ENCODE results near the gene MAGEB16. TPM values are rescaled to one million over a fixed set of nuclear protein-coding genes. Genes with fewer than 3 reads are reported as not detected.

Gene MAGEB16
- not detected in 2 replicates for total RNA-seq (2014; rRNA removed; shearing (Covaris generic))

DNA sequence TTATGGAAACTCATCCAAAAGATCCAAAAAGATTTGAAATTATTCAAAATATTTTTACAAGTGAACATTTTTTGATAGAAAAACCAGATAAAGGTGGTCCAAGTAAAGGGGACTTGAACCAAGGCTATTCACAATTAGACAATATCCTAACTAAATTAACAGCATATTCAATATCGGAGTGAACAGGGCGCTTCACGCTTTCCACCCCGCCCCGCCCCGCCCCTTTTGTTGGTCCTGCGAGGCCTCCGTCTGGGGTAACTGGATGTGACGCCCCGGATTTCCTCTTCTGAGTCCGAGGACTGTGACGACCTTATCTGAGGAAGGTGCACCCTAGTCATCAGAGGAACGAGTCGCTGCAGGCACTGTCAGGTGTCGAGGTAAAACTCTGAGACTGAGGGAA is at the start of gene MAGEB16:
Gene MAGEB16 (plus strand): TSS at position 301 of the 400 bp plus-strand sequence. CDS start 3,855 bp downstream, outside the sequence.
- no peak for DNase-seq (ENCODE audit: low spot score)

DNA sequence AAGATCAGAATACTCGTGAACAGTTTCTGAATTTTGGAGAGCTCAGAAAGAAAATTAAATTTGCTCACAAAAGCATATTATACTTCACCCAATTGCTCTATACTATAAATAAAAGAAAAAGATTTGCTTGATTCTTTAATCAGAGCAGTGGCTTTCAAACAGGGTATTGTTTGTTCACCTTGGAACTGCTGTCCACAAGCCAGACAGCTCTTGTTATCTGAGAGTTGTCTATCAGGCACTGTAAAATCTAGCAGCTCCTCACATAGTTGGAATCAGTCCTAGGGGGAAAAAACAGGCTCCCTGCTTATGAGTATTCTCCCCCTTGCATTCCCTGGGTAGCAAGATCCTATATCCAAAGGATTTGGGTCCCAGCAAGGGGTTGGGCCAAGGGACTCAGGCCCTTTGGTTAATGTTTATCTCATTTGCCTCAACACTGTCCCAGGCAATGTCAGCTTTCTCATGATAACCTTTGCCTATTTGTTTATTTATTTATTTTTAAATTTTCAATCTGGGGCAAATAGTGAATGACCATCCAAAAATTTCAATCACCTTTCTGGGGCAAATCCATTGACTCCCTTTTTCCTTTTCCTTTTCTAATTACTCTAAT is 24.1 kb upstream of the MAGEB16 start:
- no peak for DNase-seq (ENCODE audit: low spot score)

DNA sequence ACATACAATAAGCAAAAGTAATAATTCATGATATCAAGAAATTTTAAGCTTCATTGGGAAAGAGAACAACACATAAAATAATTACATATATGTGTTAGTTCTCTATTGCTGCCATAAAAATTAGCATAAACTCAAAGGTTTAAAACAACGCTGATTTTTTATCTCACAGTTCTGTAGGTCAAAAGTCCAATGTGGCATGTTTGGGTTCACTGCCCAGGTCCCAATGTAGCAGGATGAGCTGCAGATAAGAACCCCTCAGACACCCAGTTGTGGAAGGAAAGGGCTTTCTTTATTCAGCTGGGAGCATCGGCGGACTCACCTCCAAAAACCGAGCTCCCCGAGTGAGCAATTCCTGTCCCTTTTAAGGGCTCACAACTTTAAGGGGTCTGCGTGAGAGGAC is 13.1 kb upstream of the MAGEB16 start:
- DNase-seq (ENCODE audit: low spot score) = no peak

DNA sequence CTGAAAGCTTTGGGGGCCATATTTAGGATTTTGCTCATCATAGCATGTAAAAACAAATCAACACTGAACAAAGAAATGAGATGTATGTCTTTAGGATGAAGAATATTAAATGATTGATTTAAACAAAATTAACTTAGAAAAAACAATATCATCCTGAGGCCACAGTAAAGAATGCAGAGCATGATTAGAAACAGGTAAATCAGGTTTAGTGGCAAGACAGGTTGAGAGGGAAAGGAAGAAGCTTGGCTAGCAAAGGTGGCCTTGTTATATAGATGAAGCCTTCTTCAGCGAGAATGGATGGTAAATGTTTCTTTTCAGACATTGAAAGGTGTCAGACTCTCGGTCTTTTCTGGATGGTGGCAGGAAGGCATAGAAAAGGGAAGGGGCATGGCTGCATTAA is 11.9 kb upstream of the MAGEB16 start:
- DNase-seq (ENCODE audit: low spot score) = no peak

DNA sequence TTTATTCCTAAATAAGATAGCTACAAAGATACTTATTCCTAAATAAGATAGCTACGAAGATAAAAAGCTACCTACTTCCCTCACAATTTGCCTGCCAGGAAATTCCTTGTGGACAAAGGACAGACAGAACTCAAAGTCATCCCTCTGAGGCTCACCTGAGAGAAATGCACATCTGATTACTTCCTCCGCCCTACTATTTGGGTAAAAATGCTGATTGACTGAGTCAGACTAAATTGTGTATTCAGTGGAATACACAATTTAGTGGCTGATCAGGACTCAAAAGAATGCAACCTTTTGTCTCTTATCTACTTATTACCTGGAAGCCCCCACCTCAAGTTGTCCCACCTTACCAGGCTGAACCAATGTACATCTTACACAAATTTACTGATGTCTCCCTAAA is 10.3 kb upstream of the MAGEB16 start:
- DNase-seq (ENCODE audit: low spot score) = no peak

DNA sequence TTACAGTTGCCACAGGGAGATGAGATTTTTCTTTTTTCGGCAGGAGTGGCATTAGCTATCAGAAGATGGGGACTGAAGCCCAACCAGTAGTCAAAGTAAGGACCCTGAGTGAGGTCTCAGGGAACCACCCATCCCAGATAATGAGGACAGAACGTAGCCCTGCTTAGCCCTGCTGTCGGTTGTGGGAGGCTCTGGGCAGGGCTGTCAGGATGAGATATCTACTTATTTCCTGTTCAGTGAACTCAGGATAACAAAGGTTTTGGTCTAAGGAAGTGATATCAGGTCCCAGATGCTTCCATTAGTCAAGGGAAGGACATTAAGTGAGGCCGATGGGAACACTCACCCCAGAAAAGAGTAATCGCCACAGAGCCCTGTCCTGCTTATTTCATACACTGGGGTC is 2.3 kb downstream of the MAGEB16 start:
- DNase-seq (ENCODE audit: low spot score) = no peak

DNA sequence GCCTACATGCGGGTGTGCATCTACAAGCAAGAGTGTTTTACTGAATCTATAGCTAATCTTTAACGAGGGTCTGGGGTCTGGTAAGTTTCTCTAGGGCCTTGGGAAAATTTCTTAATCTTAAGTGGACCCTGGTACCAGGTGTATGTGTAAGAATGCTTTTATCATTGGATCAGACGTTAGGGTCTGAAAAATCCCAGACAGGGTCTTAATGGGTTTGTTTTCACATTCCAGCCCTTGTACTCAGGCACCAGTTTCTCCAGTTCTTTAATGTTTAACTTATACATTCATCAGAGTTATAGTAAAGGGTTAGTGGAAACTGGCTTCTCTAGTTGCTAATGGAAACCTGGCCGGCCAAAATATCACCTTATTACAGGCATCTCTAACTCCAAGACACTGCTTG is 11.6 kb downstream of the MAGEB16 start:
- no peak for DNase-seq (ENCODE audit: low spot score)

DNA sequence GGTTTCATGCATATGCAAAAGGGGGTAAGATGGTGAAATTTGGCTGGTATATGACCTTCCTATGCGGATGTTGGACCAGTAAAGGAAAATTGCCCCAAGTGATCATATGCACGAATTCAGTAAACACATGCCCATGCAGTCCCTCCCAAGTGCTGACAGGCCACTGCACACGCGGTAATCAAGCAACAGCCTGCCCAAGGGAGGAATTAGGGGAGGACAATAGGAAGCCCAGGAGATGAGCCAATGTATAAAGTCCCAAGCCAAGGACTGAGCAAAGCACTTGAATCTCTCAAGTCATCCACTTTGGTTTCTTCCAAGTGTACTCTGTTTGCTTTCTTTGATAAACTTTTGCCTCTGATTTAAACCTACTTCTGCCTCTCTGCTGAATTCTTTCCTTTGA is 21.1 kb downstream of the MAGEB16 start:
- DNase-seq (ENCODE audit: low spot score) = no peak

DNA sequence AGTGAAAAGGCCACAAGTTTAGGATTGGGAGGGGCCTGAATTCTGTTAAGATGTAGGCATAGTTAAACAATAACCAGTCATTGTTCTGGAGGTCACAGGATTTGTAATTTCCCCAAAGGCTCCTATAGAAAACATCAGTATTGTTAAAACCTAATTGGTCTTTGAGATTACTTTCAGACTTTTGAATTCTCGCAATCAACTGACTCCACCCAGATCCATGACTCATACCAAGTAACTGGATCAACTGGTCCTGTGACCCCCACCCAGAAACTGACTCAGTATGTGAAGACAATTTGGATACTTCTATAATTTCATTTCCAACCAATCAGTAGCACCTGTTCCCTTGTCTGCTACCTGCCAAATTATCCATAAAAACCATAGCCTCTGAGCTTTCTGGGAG is 28.4 kb downstream of the MAGEB16 start:
- peak; percentile 14 for DNase-seq (ENCODE audit: low spot score)

DNA sequence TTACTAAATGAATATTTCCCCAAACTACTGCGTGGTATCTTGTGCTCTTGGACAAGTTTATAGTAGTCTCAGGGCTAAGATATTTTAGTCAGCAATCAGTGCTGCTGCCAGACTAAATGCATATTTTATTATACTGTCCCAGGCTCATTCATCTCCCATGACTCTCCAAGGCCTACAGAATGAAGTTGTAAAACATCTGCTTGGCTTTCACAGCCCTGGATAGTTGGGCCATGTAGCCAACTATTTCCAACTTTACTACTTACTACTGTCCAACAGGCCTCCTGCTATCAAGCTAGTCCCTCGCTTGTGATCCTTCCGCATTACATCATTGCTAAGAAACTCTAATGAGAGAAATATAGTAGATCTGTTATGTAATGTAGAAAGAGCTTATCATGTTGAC is 31.4 kb downstream of the MAGEB16 start:
- no peak for DNase-seq (ENCODE audit: low spot score)

DNA sequence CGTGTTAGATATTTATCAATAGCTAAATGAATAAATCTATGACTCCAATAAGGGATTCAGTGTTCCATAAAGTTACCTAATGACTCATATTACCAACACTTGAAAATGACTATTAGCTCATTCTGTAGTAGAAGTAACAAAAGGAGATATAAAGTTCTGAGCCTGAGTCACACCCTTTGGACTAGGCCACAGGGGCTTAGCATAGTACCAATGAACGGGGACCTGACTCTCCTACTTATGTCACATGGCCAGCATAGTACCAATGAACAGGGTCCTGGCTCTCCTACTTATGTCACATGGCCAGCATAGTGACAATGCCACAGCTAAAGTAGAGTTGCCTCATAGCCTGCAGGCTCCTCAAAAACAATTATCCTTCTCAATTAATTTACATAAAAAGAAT is 43.7 kb downstream of the MAGEB16 start:
- DNase-seq (ENCODE audit: low spot score) = peak; percentile 10

DNA sequence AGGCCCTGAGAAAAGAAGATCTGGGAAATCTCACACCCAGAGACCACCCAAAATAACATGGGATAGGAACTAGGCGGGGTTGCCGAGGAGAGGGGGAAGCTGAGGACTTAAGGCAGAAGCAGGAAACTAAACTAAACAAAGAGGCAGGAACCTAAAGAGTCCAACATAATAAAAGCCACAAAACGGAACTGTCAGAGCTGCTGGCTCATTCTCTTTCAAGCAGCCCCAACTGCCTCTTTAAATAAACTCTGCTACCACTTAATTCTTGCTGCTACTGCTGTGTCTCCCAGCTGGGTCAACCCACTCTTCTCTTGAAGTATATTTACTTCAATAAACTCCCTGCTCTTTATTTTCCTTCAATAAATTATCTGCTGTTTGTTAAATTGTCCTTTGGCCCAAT is 44.5 kb downstream of the MAGEB16 start:
- DNase-seq (ENCODE audit: low spot score) = no peak

DNA sequence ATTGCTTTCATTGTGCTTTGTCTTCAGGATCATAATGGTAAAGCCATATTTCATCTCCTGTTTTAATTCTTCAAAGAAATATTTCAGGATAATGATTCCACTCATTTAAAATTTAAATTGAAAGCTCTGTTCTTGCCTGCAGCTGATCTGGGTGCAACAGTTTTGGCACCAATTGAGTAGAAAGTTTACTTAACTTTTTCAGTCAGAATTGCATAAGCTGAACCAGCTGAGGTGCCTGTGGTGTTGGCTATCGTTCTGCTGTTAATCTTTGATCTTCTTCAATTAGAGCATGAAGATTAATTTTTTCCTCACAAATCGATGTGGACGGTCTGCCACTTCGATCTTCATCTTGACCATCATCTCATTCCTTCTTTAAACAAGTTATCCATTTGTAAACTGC is 49.6 kb downstream of the MAGEB16 start:
- no peak for DNase-seq (ENCODE audit: low spot score)

Other genes starting within 250 kb of the MAGEB16 start
- gene CFAP47, start 121.4 kb downstream of the MAGEB16 start, total RNA-seq (2014; rRNA removed; shearing (Covaris generic)) = 0.17 and 0.26 TPM in 2 replicates